ENCODE data around the gene ELOVL3. TPM values are rescaled to one million over a fixed set of nuclear protein-coding genes. Genes with fewer than 3 reads are reported as not detected.

The ELOVL3 gene
- total and polyA plus RNA-seq, 2 of the 13 experiments (the other 11 are each of a cell fraction or from before 2014, with no cell fraction given) = 0.58 to 0.69 TPM

GRCh38 chr10:102225646-102226541, at the start of gene ELOVL3 (continued):
- TF ChIP-seq DDIT3 (CRISPR knock-in tag; IDR thresholded peaks at IDR 0.05) (no peak), ZSCAN5A (CRISPR knock-in tag; IDR thresholded peaks at IDR 0.05; ENCODE audit: borderline replicate concordance) (peak; percentile 71), STAT5B (CRISPR knock-in tag; IDR thresholded peaks at IDR 0.05) (no peak), MBNL3 (CRISPR knock-in tag; conservative IDR thresholded peaks at IDR 0.05) (no peak), SRSF1 (optimal IDR thresholded peaks at IDR 0.05; ENCODE audit: low read depth, low read length) (no peak), YEATS2 (CRISPR knock-in tag; IDR thresholded peaks at IDR 0.05; ENCODE audit: borderline replicate concordance) (no peak; the same call in 1 of the 2 replicates), ZNF747 (CRISPR knock-in tag; IDR thresholded peaks at IDR 0.05; ENCODE audit: borderline replicate concordance) (0 out of 2 replicates have a peak, but pooled peaks have one; percentile 81), ZNF790 (CRISPR knock-in tag; IDR thresholded peaks at IDR 0.05; ENCODE audit: borderline replicate concordance) (peak; percentile 70; the same call in 1 of the 2 replicates), FOXP1 (IDR thresholded peaks at IDR 0.05) (no peak), FOXP1 (CRISPR knock-in tag; IDR thresholded peaks at IDR 0.05) (no peak), KLF6 (CRISPR knock-in tag; IDR thresholded peaks at IDR 0.05) (peak; percentile 76; the same call in 1 of the 2 replicates), NCOA2 (CRISPR knock-in tag; IDR thresholded peaks at IDR 0.05) (peak; percentile 46; the same call in 1 of the 2 replicates), TBP (CRISPR knock-in tag; IDR thresholded peaks at IDR 0.05) (no peak), SKIL (CRISPR knock-in tag; IDR thresholded peaks at IDR 0.05; ENCODE audit: borderline replicate concordance) (no peak), ZSCAN20 (CRISPR knock-in tag; IDR thresholded peaks at IDR 0.05; ENCODE audit: borderline replicate concordance) (peak; percentile 66; the same call in 1 of the 2 replicates), ZFP1 (CRISPR knock-in tag; IDR thresholded peaks at IDR 0.05) (no peak), SP1 (IDR thresholded peaks at IDR 0.05) (no peak), SP1 (CRISPR knock-in tag; IDR thresholded peaks at IDR 0.05) (peak; percentile 58), KDM6A (CRISPR knock-in tag; IDR thresholded peaks at IDR 0.05; ENCODE audit: low read depth) (no peak), ZFP41 (CRISPR knock-in tag; IDR thresholded peaks at IDR 0.05; ENCODE audit: borderline replicate concordance) (peak; percentile 97; the same call in 1 of the 2 replicates), JUNB (CRISPR knock-in tag; IDR thresholded peaks at IDR 0.05; ENCODE audit: borderline replicate concordance) (no peak), DNMT1 (CRISPR knock-in tag; IDR thresholded peaks at IDR 0.05) (0 out of 2 replicates have a peak, but pooled peaks have one; percentile 55), HMGXB4 (CRISPR knock-in tag; IDR thresholded peaks at IDR 0.05; ENCODE audit: borderline replicate concordance in 1 of 2, low read depth in 1 of 2) (peak; percentile 14 to 64; a peak in 2 of 4 replicates), PAX8 (CRISPR knock-in tag; IDR thresholded peaks at IDR 0.05; ENCODE audit: borderline replicate concordance) (no peak; the same call in 1 of the 2 replicates), U2AF2 (IDR thresholded peaks at IDR 0.05; ENCODE audit: low read depth, low read length) (no peak)

Measured in HepG2 (cell line).